PC-9 (cell line): Measurements from ENCODE around the gene FTO. TPM values are rescaled to one million over a fixed set of nuclear protein-coding genes. Genes with fewer than 3 reads are reported as not detected.

Source experiments
- BruUV-seq: library from RNA; stranded (reverse); fragments of 400-500 nt; replicated peaks from 2 replicates; lab custom pipeline; 2021; lab: Mats Ljungman, UMichigan
- CTCF ChIA-PET: fragments of 300-600 bp; sonication (Branson Sonifier 250); formaldehyde crosslinking; loops from one replicate; lab custom pipeline; 2022; ENCODE audit warnings: antibody characterized with exemption; lab: Charles Lee
- POLR2A ChIA-PET: fragments of 300-600 bp; sonication (Branson Sonifier 250); formaldehyde crosslinking; loops from one replicate; lab custom pipeline; 2022; ENCODE audit warnings: antibody characterized with exemption; ENCODE audit not compliant: unreplicated experiment; lab: Charles Lee
- DNase-seq, 2 experiments: peaks; one replicate each; pipeline versions ENCODE4 v3.0.0 to v3.0.0-alpha.2; 2015 to 2022; ENCODE audit warnings: mixed read lengths in 1 of 2
- H2AFZ ChIP-seq: fragments of 200-600 bp; sonication (generic); 2 replicates; pipeline ENCODE4 v1.8.1; 2017; ENCODE audit warnings: antibody characterized with exemption
- H3F3A ChIP-seq: fragments of 200-600 bp; sonication (generic); 2 replicates; pipeline ENCODE4 v1.8.1; 2017; ENCODE audit warnings: antibody characterized with exemption, mild to moderate bottlenecking, low read depth; ENCODE audit not compliant: insufficient read depth
- H3K27ac ChIP-seq: fragments of 200-600 bp; sonication (generic); 2 replicates; pipeline ENCODE4 v1.6.1; 2016; ENCODE audit warnings: mixed run types
- H3K27me3 ChIP-seq: fragments of 200-600 bp; sonication (generic); 2 replicates; pipeline ENCODE4 v1.6.1; 2016; ENCODE audit warnings: low read depth, mixed run types; ENCODE audit not compliant: insufficient read depth
- H3K36me3 ChIP-seq: fragments of 200-600 bp; sonication (generic); 2 replicates; pipeline ENCODE4 v1.6.1; 2016; ENCODE audit warnings: low read depth, mixed run types
- H3K4me1 ChIP-seq: fragments of 200-600 bp; sonication (generic); replicated peaks from 2 replicates; pipeline ENCODE4 v1.6.1; 2016; ENCODE audit warnings: mixed run types; ENCODE audit not compliant: insufficient read depth
- H3K4me2 ChIP-seq: fragments of 200-600 bp; sonication (generic); 2 replicates; pipeline ENCODE4 v1.6.1; 2017; ENCODE audit warnings: mixed run types
- H3K4me3 ChIP-seq: fragments of 200-600 bp; sonication (generic); 2 replicates; pipeline ENCODE4 v1.6.1; 2016; ENCODE audit warnings: mixed run types
- H3K79me2 ChIP-seq: fragments of 200-600 bp; sonication (generic); 2 replicates; pipeline ENCODE4 v1.6.1; 2017; ENCODE audit warnings: low read depth, mixed run types
- H3K9me2 ChIP-seq: fragments of 200-600 bp; sonication (generic); 2 replicates; pipeline ENCODE4 v1.8.1; 2017; ENCODE audit warnings: mild to moderate bottlenecking; ENCODE audit not compliant: insufficient read depth
- H3K9me3 ChIP-seq: fragments of 200-600 bp; sonication (generic); 2 replicates; pipeline ENCODE4 v1.8.1; 2016; ENCODE audit warnings: low read depth; ENCODE audit not compliant: insufficient read depth
- H4K20me1 ChIP-seq: fragments of 200-600 bp; sonication (generic); 2 replicates; pipeline ENCODE4 v1.8.1; 2017; ENCODE audit not compliant: insufficient read depth
- CTCF ChIP-seq: fragments of 200-600 bp; sonication (generic); conservative IDR thresholded peaks from 2 replicates; pipeline ENCODE4 v1.6.1; 2017; ENCODE audit warnings: mixed run types, antibody characterized with exemption, mild to moderate bottlenecking, moderate library complexity
- EZH2 ChIP-seq: fragments of 200-600 bp; sonication (generic); IDR thresholded peaks from 2 replicates; pipeline ENCODE4 v1.8.0; 2017; ENCODE audit warnings: antibody characterized with exemption, low read depth
- intact Hi-C: fragments of 100-400 bp; cut with micrococcal nuclease; formaldehyde crosslinking; loops from one replicate; pipeline ENCODE4 v1.10.0; 2022; ENCODE audit not compliant: unreplicated experiment
- total RNA-seq: library from RNA; stranded (reverse); gene quantifications from 2 replicates; pipeline ENCODE4 v1.2.3, GENCODE V29; 2021

Gene FTO
- total RNA-seq, 1 experiment from 2014 or later, result 58.1 TPM

- H3K27ac ChIP-seq, result no peak overlapping the region
- intact Hi-C loops, result no loop called here
- no peaks in the 10 kb centered on the region for H3K79me2 ChIP-seq
- H3K4me2 ChIP-seq, result no peak overlapping the region
- no peaks in the 10 kb centered on the region for H3K9me2 ChIP-seq
- ChIA-PET POLR2A (interaction anchor here (0.6 kb wide), 1 partner anchor 108 kb away, joined by 7 read pairs; no protein-coding TSS in a partner anchor), CTCF (no interaction called here)
- H3K4me1 ChIP-seq, result peaks cover 3% of the 10 kb centered on the region
- H4K20me1 ChIP-seq, result no peaks in the 10 kb centered on the region
- BruUV-seq, result no TSS peak
- no peaks in the 10 kb centered on the region for H3K27me3 ChIP-seq
- H3F3A ChIP-seq, result peaks cover 3% of the 10 kb centered on the region
- no peak for DNase-seq
- H2AFZ ChIP-seq, result no peak overlapping the region
- H3K4me3 ChIP-seq, result no peak overlapping the region
- TF ChIP-seq CTCF (no peak), EZH2 (no peak)
- H3K36me3 ChIP-seq, result peaks cover 7% of the 10 kb centered on the region; the same call in 1 of the 2 replicates
- 0 out of 2 replicates have a peak, but pooled peaks cover 3% of the 10 kb centered on the region for H3K9me3 ChIP-seq
Observed at GRCh38 chr16:53876811-53877210, 172.9 kb downstream of the FTO start.

GRCh38 chr16:53878216-53878615, 174.3 kb downstream of the FTO start:
- Histone ChIP-seq H3K36me3 (peaks cover 7% of the 10 kb centered on the region; the same call in 1 of the 2 replicates), H3K9me2 (no peaks in the 10 kb centered on the region), H4K20me1 (no peaks in the 10 kb centered on the region), H2AFZ (no peak overlapping the region), H3K4me2 (no peak overlapping the region), H3F3A (peaks cover 5% of the 10 kb centered on the region), H3K4me1 (peaks cover 5% of the 10 kb centered on the region), H3K4me3 (no peak overlapping the region), H3K27ac (no peak overlapping the region), H3K9me3 (no peaks in the 10 kb centered on the region), H3K27me3 (no peaks in the 10 kb centered on the region), H3K79me2 (no peaks in the 10 kb centered on the region)
- ChIA-PET CTCF (no interaction called here), POLR2A (no interaction called here)
- TF ChIP-seq EZH2, result no peak
- no peak for TF ChIP-seq CTCF
- BruUV-seq, result no TSS peak
- intact Hi-C loops, result no loop called here
- DNase-seq, result no peak

GRCh38 chr16:53881371-53881770, 177.4 kb downstream of the FTO start:
- Histone ChIP-seq H3K4me2 (no peak overlapping the region), H3K9me2 (no peaks in the 10 kb centered on the region), H4K20me1 (no peaks in the 10 kb centered on the region), H3K27me3 (no peaks in the 10 kb centered on the region), H3F3A (peaks cover 5% of the 10 kb centered on the region), H3K27ac (peak overlapping the region; percentile 84), H3K4me3 (no peak overlapping the region), H3K4me1 (peaks cover 5% of the 10 kb centered on the region), H3K79me2 (no peaks in the 10 kb centered on the region), H3K9me3 (no peaks in the 10 kb centered on the region), H2AFZ (no peak overlapping the region), H3K36me3 (peaks cover 7% of the 10 kb centered on the region; the same call in 1 of the 2 replicates)
- TF ChIP-seq CTCF, result no peak
- TF ChIP-seq EZH2, result no peak
- ChIA-PET POLR2A (no interaction called here), CTCF (no interaction called here)
- no TSS peak for BruUV-seq
- intact Hi-C loops, result no loop called here
- DNase-seq, result peak in 1 of 2 experiments; percentile 57
